A172 (cell line): ENCODE results near the gene GOT2. TPM values are rescaled to one million over a fixed set of nuclear protein-coding genes. Genes with fewer than 3 reads are reported as not detected.
A peak's percentile ranks its signal among the peaks of the same experiment; 100 is the strongest.
"Not testable (repeated sequence)": the region's sequence is repeated elsewhere in the genome, so short reads cannot be mapped to it uniquely, and the experiment has no call there.

Experiments
- DNase-seq: peaks from one replicate; pipeline ENCODE4 v3.0.0-alpha.2; 2015; ENCODE audit warnings: low spot score
- total RNA-seq: library from RNA; depleted of rRNA; stranded (reverse); fragments of >200 nt; shearing (Covaris generic); gene quantifications from 2 replicates; pipeline ENCODE4 v1.2.3, GENCODE V29; 2014

The GOT2 gene
- total RNA-seq, 1 experiment from 2014 or later, result 97.4 TPM

DNA sequence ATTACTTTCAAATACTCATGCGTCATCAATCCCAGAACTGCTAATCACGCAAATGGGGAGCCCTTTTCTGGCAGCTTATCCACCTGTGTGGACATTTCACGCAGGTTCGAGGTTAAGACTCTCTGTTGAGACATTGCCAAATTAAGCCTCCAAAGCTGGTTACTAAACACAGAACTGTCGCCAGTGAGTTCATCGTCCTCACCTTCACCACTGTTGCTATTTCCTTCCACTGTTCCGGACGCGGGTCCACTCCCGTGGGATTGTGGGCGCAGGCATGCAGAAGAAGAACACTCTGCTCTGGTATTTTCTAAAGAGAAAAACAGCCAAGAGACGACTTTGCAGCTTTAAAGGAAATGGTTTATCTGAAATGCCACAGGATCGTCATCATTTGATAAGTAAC is 16.1 kb downstream of the GOT2 start:
- no peak for DNase-seq

GRCh38 chr16:58716468-58716867 is 17.6 kb downstream of the GOT2 start:
- no peak for DNase-seq

GRCh38 chr16:58713742-58714141 is 20.4 kb downstream of the GOT2 start:
- DNase-seq, result no peak

DNA sequence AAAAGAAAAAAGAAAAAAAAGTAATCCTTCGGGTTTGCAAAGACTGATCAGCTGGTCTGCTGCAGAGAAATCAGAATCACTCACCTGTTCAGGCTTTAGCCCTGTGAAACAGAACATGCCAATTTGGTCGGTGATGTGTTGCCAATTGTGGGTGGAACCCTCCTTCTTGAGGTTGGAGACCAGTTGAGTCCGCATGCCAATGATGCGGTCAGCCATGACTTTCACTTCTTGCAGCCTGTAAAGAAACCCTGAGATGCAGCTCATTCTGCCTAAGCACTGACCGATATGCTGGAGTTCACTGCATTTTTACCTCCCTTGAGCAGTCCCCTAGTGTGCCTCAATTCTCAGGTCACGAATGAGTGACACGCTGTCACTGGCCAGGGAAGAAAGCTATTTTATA is 24.8 kb downstream of the GOT2 start:
- DNase-seq, result no peak

- no peak for DNase-seq
Observed at GRCh38 chr16:58699151-58699550, 35.0 kb downstream of the GOT2 start.

- no peak for DNase-seq
Observed at GRCh38 chr16:58695368-58695767, 38.7 kb downstream of the GOT2 start.

- no peak for DNase-seq
Observed at GRCh38 chr16:58692450-58692849, 41.7 kb downstream of the GOT2 start.

- DNase-seq, result not testable (repeated sequence)
Observed at GRCh38 chr16:58686985-58687706, 47.0 kb downstream of the GOT2 start.

DNA sequence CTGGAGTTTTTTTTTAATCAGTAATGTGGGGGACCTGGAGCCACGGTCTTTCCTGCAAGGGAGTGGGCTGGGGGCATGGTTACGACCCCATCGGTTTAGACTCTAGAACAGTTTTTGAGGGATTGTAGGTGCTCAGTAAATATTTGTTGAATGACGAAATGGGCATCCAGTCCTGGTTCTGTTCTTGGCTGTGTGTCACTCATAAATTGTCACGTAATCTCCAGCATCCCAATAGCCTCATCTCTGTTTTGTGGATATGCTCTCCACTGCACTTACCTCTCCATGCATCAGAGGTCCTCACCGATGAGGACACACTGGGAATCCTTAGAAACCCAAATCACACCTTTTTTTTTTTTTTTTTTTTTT is 49.0 kb downstream of the GOT2 start:
- no peak for DNase-seq

DNA sequence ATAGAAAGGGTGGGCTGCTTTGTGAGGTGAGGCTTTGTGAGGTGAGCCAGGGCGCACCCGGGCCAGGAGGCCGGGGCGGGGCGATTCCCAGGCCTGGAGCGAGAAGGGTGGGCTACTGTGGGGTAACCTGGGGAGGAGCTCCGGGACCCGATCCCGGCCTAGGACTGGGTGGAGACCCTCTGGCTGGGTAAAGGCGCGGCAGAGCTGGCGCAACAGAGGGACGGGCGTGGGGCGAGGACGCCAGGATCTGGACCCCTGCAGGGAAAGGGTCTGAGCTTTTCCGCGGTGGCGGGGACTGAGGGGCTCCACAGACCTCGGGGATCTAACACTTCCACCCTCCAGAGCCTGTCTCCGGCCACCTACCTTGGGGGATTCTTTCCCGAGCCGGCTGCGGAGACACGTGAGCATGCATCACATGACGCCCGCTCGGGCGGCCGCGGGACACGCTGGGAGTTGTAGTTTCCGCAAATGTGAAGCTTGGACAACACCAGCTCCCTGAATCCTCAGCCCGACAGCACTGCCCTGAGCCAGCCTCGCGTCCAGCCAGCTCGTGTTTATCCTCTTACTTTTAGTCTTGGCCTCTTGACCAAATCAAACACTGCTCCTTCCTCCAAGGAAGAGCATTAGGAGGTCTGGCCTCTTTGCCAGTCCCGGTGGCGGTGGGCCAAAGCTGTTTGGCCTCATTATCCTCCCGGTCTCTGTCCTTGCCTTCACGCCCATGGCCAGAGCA is 49.6 kb downstream of the GOT2 start, which contains the start of gene SLC38A7:
Gene SLC38A7, minus strand, starts transcription at position 417 of the 730 bp plus-strand sequence. CDS start 4,644 bp downstream, outside the sequence.
- peak; percentile 69 for DNase-seq

DNA sequence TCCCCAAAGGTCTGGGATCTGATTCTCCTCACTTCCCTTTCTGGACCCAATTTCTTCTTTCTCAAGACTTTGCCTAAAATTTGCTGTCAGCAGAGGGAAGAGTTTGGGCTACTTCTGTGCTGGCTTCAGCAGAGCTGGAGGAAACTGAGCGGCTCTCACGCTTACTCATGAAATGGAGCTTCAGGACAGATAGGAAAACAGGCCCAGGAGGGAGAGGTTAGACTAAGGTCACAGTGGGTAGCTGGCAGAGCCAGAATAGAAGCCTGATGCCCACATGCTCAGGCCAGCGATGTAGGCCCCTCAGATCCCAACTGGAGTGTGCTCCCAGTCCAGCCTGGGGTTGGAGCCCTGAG is 50.1 kb downstream of the GOT2 start:
- DNase-seq, result no peak

GRCh38 chr16:58679763-58680162 is 54.4 kb downstream of the GOT2 start:
- no peak for DNase-seq

DNA sequence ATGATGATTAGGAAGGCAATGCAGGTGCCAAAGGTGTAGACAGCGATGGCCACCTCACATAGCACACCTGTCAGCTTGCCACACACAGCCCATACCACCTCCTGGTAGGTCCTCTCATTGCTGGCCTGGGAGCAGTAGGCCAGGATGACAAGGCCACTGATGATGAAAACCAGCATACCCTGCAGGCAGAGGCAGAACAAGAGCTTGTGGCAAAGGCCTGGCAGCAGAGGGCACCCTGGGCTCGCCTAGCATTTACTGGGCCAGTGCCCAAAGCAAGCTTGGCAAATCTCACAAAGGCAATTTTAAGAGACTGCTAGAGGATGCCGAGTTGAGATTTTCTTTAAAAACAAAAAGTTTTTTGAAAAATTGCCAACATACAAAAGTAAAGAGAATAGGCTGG is 55.4 kb downstream of the GOT2 start:
- no peak for DNase-seq

GRCh38 chr16:58678269-58678668 is 55.8 kb downstream of the GOT2 start:
- no peak for DNase-seq

DNA sequence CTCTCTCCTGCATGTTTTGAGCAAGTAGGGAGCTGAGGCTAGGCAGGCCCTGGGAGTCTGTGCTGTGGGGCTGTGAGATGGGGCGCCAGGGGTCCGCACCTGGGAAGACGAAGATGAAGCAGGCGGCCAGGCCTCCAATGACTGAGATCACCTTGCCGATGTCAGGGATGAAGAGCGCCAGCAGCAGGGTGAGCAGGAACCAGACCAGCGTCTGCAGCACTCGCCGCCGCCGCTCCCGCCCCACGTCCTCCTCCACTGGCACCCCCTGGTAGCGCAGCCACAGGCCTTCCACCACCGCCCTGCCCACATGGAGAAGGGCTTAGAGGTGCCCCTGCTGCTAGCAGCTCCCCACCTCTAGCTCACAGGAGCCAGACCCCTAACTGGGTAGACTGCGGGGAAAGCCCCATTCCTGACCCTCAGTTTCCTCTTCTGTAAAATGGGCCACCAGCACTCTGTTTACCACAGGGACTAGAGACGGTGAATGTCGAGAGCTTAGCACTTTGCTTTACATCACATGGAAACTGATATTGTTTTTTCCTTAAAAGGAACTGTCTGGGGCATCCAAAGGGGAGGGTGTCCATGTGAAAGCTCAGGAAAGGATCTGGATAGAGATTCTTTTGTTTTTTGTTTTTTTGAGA is 63.1 kb downstream of the GOT2 start:
- DNase-seq, result no peak

DNA sequence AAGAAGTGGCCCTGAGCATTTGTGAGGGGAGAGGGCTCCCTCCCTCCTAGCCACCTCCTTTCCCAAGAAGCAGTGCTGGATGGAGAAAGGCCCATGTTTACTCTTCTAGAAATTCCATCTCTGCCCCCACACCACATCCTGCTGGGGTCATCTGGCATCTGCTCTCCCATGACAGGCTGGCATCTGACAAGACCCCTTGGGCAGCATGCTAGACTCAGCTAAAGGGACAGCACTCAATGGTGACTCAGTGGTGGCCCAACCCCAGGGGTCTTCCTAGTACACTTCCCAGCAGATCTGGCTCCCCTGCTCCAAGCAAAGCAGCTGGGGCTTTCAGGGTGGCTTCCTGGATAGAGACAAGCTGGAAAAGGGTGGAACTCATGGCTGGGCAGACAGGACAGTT is 63.9 kb downstream of the GOT2 start:
- DNase-seq, result no peak

- DNase-seq, result no peak
Observed at GRCh38 chr16:58665200-58665599, 68.9 kb downstream of the GOT2 start.

DNA sequence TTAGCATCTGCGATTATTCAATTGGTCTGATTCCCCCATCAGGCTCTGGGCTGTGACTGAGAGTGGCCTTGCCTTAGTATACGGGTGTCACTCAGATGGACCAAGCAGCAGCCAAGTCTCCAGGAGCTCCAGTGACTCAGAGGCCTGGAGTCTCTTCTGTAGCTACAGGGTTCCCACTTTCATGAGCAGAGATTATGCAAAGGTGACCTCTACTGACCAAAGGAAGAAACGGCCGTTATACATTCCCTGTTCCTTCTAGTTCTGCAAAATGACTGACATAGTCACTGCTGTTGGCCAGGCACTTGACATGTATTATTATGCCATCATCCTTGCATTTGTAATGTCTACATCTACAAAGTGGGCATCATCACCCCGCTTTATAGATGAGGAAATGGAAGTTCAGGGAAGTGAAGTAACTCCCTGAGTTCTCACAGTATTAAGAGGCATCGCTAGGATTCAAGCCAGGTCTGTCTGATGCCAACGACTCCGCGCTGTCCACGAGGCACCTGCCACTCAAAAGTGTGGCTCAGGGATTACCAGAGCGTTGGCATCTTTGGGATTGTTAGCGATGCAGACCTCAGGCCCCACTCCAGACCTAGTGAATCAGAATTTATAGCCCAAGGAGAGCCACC is 72.8 kb downstream of the GOT2 start:
- DNase-seq, result peak; percentile 93

DNA sequence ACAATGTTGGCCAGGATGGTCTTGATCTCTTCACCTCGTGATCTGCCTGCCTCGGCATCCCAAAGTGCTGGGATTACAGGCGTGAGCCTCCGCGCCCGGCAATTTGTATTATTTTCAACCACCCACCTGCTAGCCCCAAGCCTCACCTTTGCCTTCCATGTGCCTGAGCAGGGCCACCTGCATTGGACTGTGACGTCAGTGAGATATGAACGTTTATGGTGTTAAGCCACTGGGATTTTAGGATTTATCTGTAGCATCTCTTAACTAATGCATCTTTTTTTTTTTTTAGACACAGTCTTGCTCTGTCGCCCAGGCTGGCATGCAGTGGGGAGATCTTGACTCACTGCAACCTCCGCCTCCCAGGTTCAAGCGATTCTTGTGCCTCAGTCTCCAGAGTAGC is 74.2 kb downstream of the GOT2 start:
- not testable (repeated sequence) for DNase-seq

DNA sequence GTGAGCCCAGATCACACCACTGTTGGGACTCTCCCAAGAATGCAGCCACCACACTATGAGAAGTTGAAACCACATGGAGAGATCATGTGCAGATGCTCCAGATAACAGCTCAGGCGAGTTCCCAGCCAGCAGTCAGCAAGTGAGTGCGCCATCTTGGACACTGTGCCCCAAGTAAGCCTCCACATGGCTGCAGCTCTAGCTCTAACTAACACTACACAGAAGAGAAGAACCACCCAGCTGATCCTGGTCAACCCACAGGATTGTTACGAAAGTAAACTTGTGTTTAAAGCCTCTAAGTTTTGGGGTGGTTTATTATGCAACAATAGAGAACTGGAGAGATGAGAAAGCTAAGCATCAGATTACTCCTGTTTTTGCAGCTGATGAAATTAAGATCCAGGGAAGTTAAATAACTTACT is 75.3 kb downstream of the GOT2 start:
- DNase-seq, result no peak
